Neuronal stem cell (in vitro differentiated cells): ENCODE measurements around the gene G2E3. TPM values are rescaled to one million over a fixed set of nuclear protein-coding genes. Genes with fewer than 3 reads are reported as not detected.

ENCODE experiments used
- DNase-seq: peaks from one replicate; pipeline ENCODE4 v3.0.0-alpha.2; 2013; ENCODE audit warnings: low spot score
- H2AFZ ChIP-seq: one replicate; pipeline ENCODE4 v1.6.1; 2013; ENCODE audit warnings: mild to moderate bottlenecking, low read length, inconsistent platforms
- H2AK5ac ChIP-seq: 2 replicates; pipeline ENCODE4 v1.6.1; 2013; ENCODE audit warnings: low read depth, mild to moderate bottlenecking, inconsistent platforms, low read length, moderate library complexity, mixed read lengths
- H2BK120ac ChIP-seq: 2 replicates; pipeline ENCODE4 v1.6.1; 2013; ENCODE audit warnings: low read depth, mild to moderate bottlenecking, inconsistent platforms, low read length, moderate library complexity, mixed read lengths
- H2BK12ac ChIP-seq: one replicate; pipeline ENCODE4 v1.6.1; 2013; ENCODE audit warnings: low read length, inconsistent platforms
- H2BK15ac ChIP-seq: 2 replicates; pipeline ENCODE4 v1.6.1; 2013; ENCODE audit warnings: mild to moderate bottlenecking, low read length, inconsistent platforms, mixed read lengths
- H2BK5ac ChIP-seq: one replicate; pipeline ENCODE4 v1.6.1; 2013; ENCODE audit warnings: inconsistent platforms, mild to moderate bottlenecking, low read length, moderate library complexity
- H3K14ac ChIP-seq: one replicate; pipeline ENCODE4 v1.6.1; 2013; ENCODE audit warnings: low read length, inconsistent platforms
- H3K18ac ChIP-seq: 2 replicates; pipeline ENCODE4 v1.6.1; 2013; ENCODE audit warnings: low read length, inconsistent platforms
- H3K23ac ChIP-seq: 2 replicates; pipeline ENCODE4 v1.6.1; 2013; ENCODE audit warnings: low read depth, mild to moderate bottlenecking, mixed read lengths, low read length, inconsistent platforms; ENCODE audit not compliant: poor library complexity
- H3K27ac ChIP-seq: replicated peaks from 3 replicates; pipeline ENCODE4 v1.5.1; 2013; ENCODE audit warnings: low read length, inconsistent platforms
- H3K27me3 ChIP-seq, 3 experiments: 2 replicates each; pipeline ENCODE4 v1.6.1; 2013; ENCODE audit warnings: low read length in 3 of 3, mild to moderate bottlenecking in 2 of 3, inconsistent platforms in 1 of 3, low read depth in 1 of 3, mixed read lengths in 1 of 3, moderate library complexity in 1 of 3; ENCODE audit not compliant: control insufficient read depth in 3 of 3, insufficient read depth in 3 of 3
- H3K36me3 ChIP-seq, 2 donors: replicated peaks in 1 of 2; 2 replicates each; pipeline ENCODE4 v1.6.1; 2013; ENCODE audit warnings: low read length in 2 of 2; ENCODE audit not compliant: control insufficient read depth in 2 of 2, insufficient read depth in 2 of 2
- H3K4ac ChIP-seq: 2 replicates; pipeline ENCODE4 v1.6.1; 2013; ENCODE audit warnings: inconsistent platforms, mild to moderate bottlenecking, low read length, moderate library complexity
- H3K4me1 ChIP-seq, 2 donors: 1 replicate in 1 of 2; 2 replicates in 1 of 2; pipeline ENCODE4 v1.6.1; 2013; ENCODE audit warnings: low read length in 2 of 2, low read depth in 1 of 2; ENCODE audit not compliant: control insufficient read depth in 2 of 2, insufficient read depth in 1 of 2
- H3K4me2 ChIP-seq: one replicate; pipeline ENCODE4 v1.6.1; 2013; ENCODE audit warnings: mild to moderate bottlenecking, low read length, inconsistent platforms; ENCODE audit not compliant: insufficient read depth, poor library complexity, severe bottlenecking
- H3K4me3 ChIP-seq, 2 donors: 2 replicates each; pipeline ENCODE4 v1.5.1; 2013; ENCODE audit warnings: low read length in 2 of 2, mild to moderate bottlenecking in 2 of 2, inconsistent platforms in 1 of 2, moderate library complexity in 1 of 2
- H3K79me1 ChIP-seq: one replicate; pipeline ENCODE4 v1.6.1; 2013; ENCODE audit warnings: low read depth, mild to moderate bottlenecking, inconsistent platforms, low read length, moderate library complexity
- H3K9ac ChIP-seq: one replicate; pipeline ENCODE4 v1.6.1; 2013; ENCODE audit warnings: mild to moderate bottlenecking, low read depth, low read length, inconsistent platforms; ENCODE audit not compliant: poor library complexity
- H3K9me3 ChIP-seq, 2 donors: replicated peaks in 1 of 2; 2 replicates each; pipeline versions ENCODE3 to v1.6.1; 2013; ENCODE audit warnings: low read length in 2 of 2, mild to moderate bottlenecking in 2 of 2, inconsistent platforms in 1 of 2, low read depth in 1 of 2, mixed read lengths in 1 of 2, moderate library complexity in 1 of 2; ENCODE audit not compliant: control insufficient read depth in 2 of 2, insufficient read depth in 1 of 2
- H4K8ac ChIP-seq: one replicate; pipeline ENCODE4 v1.6.1; 2013; ENCODE audit warnings: low read depth, mild to moderate bottlenecking, inconsistent platforms, low read length, moderate library complexity
- H4K91ac ChIP-seq: one replicate; pipeline ENCODE4 v1.6.1; 2013; ENCODE audit warnings: low read length, low read depth, mild to moderate bottlenecking, inconsistent platforms; ENCODE audit not compliant: poor library complexity
- small RNA-seq: library from polyadenylated mRNA; stranded (forward); fragments of <200 nt; extraction: miRNeasy Mini kit (QIAGEN cat#:217004); gene quantifications from one replicate; pipeline ENCODE3, GENCODE V24; 2013; ENCODE audit not compliant: insufficient read depth

Gene G2E3

DNA sequence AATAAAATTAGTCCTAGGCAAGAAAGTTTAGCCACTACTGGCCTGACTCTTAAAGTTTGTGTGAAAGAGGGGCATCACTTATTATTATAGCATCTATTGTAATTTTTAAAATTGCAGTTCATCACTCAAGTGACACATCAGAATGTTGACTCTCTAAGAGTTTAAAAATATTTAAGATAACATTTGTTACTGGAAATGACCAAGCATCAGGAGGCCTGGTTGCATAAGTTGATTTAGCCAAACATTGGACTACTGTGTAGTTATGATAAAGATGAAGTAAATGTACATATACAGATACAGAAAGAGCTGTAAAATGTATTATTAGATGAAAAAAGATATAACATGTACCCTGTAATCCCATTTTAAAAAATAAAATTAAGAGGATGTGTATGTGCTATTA, 110.6 kb downstream of the G2E3 start:
- Histone ChIP-seq H2BK12ac (no peak overlapping the region), H3K27me3 (no peaks in the 10 kb centered on the region), H3K4me2 (no peak overlapping the region), H3K18ac (no peak overlapping the region), H2AFZ (no peak overlapping the region), H2BK15ac (no peak overlapping the region), H3K27ac (no peak overlapping the region), H2BK120ac (no peak overlapping the region), H4K91ac (no peak overlapping the region), H2BK5ac (no peak overlapping the region), H3K36me3 (peaks cover 0 to 47% of the 10 kb centered on the region in 2 donors), H4K8ac (no peak overlapping the region), H2AK5ac (no peak overlapping the region), H3K14ac (no peak overlapping the region), H3K9ac (no peak overlapping the region), H3K23ac (no peak overlapping the region), H3K9me3 (peaks cover 0 to under 1% of the 10 kb centered on the region in 2 donors), H3K4ac (no peak overlapping the region), H3K4me1 (peaks cover 0 to 2% of the 10 kb centered on the region in 2 donors), H3K4me3 (no peak overlapping the region), H3K79me1 (no peaks in the 10 kb centered on the region)
- no peak for DNase-seq

Small RNA genes within 50 kb of the gene (small RNA-seq; reads per million reads assigned to genes)
- gene RF02271, result not detected
